Activated T-cell treated with anti-CD3 and anti-CD28 coated beads for 4 hours (primary cell): ENCODE results near the gene DGCR2.
"Not testable (repeated sequence)": the region's sequence is repeated elsewhere in the genome, so short reads cannot be mapped to it uniquely, and the experiment has no call there.

ENCODE experiments used
- DNase-seq: peaks from one replicate; pipeline ENCODE4 v3.0.0-alpha.2; 2020

Gene DGCR2

DNA sequence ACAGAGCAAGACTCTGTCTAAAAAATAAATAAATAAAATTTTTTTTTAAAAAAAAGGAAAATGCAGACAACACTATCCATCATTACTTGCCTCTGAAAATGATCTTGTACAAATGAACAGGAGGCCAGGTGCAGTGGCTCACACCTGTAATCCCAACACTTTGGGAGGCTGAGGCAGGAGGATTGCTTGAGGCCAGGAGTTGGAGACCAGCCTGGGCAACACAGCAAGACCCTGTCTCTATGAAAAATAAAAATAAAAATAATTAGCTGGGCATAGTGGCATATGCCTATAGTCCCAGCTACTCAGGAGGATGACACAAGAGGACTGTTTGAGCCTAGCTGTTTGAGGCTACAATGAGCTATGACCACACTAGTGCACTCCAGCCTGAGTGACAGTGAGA, 49.4 kb downstream of the DGCR2 start:
- not testable (repeated sequence) for DNase-seq

DNA sequence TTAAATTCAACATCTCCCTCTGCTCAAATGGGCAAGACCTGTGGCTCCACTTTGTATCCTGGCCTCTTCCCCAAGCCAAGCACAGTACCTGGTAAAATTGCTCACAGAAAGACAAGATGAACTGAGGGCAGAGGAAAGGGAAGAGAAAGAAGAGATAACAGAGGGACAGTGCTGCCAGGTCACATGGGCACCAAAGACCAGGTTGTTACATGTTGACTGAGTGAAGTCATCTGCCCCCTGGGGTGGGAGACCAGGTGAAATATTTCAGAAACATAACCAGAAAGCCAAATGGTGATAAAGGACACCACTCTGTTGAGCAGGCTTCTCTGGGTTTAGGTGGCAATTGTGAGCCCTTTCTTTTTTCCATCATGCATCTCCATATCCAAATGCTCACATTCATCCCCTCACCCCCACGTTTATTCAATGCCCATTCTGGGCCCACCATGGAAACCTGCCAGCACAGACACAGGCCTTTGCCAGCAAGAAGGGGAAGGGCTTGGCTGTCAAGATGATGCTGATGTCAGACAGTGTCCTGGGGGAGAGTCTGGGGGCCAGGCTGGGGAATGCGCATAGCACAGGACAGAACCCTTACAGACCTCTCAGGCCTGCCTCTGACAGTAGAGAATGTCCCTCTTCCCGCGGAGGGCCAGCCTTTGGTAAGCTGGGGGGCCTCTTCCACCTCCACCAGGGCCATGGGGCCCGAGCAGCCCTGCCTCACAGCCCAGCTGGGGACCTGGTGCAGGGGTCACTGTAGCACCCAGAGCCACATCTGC, 51.6 kb downstream of the DGCR2 start:
- DNase-seq, result no peak

DNA sequence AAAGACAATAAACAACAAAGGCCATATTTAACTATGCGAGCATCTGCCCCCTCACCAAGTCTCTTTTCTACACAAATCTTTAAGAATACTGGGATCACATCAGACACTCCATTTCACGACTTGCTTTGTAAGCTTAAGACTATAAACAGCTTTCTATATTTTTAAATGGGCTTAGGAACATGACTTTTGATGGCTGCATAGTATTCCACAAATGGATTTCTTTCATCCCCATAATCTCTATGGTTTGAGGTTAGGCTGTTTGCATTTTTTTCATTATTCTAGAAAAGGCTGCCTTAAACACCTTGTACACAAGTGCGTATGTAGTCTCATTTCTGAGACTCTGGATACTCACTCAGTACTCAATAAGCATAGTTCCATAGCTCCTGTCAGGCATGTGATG, 52.8 kb downstream of the DGCR2 start:
- no peak for DNase-seq

DNA sequence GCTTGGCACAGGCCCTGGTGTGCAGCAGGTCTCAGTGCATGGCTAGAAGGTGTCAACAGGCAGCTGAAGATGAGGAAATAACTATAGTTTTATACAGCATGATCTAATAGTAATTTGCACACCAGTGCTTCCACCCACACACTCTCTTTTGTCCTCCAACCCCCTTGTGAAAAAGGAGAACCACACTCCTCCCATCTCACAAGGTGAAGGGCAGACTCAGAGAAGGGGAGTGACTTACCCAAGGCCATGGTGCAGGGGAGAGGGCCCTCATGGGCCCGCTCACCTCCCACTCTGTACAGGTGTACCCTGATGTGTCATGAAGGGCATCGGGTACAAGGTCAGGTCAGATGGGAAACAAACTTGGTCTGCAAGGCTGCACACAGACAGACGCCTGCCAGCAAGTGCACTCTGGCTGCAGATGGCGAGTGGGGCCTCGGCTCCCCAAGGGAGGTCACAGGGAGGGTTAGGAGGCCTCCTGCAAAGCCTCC, 53.4 kb downstream of the DGCR2 start:
- DNase-seq, result no peak

DNA sequence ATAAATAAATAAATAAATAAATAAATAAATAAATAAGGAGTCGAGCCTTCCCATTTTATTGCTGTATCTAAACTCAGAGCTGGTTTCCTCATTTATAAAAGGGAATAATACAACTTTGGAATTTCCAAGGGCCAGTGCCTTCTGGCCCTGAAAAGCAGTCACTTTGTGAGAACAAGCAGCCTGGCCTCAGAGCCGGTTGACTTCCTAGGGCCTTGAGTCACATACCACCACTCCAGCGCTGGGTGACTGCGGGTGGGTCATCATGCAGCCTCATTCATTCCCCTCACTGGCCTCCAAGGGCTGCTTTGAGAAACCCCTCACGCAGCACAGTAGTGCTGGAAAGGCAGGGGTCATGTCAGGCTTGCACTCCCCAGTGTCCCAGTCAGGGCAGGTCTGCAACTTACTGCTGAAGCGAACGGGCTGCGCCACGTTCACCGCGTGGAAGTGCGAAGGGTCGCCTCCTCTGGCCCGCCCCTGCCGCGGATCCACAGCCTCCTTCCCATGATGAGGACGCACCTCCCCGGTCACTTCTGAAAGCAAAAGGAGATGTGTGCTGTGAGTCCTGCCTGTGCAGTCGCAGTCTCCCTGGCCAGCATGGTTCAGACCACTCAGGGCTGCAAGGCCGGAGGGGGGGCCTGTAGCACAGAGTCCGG, 54.4 kb downstream of the DGCR2 start:
- no peak for DNase-seq

DNA sequence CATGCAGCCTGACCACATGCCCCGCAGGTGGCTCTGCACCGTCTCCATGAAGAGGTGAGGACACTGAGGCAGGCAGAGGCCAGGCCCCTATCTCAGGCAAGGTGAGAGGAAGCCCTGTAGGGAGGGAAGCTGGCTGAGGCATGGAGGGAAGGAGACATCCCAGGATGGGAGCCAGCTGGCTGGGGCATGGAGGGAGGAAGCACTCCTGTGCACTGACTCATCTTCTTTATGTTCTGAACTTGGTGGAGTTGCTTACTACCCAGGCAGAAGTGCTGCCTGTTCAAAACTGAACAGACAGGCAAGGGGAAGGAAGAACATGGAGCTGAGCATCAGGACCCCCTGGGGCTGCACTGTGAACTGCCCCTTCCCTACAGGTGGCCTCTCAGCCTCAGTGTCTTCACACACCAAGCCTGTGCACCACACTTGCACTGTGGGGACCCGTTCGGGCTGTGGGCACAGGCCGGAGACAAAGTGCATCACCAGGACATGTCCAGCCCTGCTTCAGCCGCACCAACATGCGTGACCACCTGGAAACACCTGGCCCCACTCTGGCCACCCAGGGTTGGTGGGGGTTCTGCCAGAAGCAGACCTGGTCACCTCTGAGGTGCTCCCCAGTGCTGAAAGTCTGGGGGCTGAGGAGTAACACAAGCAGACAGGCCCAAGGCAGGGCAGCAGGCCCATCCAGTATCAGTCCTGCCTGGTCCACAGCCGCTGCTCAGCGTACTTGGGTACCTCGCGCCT, 55.5 kb downstream of the DGCR2 start:
- DNase-seq, result no peak

DNA sequence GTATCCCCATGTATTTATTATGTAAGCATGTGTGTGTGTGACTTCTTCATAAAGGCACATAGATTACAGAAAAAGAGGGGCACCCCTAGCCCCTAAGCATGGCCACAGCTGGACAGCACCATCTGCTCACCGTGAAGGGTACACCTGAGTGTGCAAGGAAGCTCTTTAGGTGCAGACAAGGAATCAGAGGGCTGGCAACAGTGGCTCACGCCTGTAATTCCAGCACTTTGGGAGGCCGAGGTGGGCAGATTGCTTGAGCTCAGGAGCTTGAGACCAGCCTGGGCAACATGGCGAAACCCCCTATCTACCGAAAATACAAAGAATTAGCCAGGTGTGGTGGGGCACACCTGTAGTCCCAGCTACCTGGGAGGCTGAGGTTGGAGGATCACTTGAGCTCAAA, 56.3 kb downstream of the DGCR2 start:
- no peak for DNase-seq

DNA sequence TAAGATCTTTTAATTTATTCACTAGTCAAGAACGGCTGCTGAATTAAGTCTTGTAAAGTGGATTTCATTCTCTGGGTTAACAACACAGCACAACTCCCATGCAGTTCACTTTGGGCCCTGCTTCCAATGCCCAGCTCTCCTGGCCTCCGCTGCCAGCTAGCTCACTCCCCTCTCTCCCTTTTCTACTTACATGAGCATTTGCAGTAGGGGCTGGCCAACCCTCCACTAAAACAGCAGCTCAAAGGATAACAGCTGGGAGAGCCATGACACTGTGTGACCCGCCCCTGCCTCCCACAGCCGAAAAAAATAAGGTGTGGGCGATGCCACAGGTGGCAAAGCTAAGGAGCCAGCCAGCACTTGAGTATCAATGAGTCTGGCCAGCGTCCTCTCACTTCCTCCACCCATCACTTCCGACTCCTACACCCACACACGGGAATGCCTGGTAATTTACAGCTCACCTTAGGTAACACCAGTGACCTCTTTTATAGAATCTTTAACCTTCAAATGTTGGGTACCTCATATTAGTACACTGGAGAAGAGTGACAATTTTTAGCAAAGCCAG, 56.8 kb downstream of the DGCR2 start:
- DNase-seq, result no peak

DNA sequence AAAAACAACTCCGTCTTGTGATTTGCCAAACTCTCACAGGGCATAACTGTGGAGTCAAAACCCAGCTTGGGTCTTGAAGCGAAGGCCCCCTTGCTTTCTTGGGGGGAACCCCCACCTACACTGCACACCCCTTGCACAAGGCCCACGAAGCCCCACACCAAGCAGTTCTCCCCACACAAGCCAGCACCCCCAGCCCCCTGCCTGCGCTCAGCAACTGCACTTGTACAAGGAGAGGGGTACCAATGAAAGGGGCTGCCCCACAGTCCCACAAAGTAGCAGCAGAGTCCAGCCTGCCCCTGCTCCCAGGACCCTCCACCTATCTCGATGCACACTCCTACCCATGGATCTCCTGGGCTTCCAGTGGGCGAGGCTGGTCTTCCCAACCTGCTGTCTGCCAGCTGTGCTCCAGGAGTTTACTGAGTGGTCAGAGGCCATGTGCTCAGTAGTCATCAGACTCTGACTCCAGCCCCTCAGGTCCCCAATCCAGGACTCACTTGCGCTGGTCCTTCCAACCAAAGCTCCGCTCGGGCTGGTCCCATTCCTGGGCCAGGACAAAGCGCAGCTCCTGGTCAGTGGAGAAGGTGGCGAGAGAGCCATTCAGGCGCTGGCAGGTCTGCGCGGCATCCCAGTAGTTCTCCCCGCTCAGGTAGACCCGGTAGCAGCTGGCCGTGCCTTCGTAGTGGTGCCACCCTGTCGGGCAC, 57.7 kb downstream of the DGCR2 start:
- no peak for DNase-seq

DNA sequence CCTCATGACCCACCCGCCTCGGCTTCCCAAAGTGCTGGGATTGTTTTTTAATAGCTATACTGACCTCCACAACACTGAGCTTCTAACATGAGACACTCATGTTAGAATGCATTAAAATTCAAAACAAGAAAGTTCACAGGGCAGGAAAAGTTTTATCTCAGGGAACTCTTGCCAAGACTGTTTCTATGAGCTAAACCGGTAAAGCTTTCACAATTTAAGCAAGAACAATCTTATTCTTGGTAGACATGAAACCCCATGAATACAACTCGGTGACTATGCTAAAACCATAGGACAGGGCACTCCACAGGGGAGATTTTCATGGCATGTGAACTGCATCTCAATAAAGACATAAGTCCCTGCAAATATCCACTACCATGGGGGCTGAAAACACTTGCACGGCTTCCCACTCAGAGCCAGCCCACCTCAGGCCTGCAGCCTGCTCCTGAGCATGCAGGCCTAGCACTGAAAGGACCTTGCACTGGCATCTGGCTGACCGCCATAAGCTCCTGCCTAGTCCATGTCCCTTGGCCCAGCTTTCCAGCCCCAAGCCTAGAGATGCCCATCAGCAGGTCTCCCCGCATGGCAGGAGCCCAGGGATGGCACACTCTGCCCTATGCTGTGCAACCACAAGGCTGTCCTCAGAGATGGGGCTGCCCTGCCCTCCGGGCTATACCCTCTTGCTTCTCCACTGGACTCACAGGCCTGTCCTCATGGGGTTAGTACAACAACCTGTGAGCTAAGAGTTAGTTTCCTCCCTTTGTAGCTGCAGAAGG, 58.4 kb downstream of the DGCR2 start:
- DNase-seq, result no peak

DNA sequence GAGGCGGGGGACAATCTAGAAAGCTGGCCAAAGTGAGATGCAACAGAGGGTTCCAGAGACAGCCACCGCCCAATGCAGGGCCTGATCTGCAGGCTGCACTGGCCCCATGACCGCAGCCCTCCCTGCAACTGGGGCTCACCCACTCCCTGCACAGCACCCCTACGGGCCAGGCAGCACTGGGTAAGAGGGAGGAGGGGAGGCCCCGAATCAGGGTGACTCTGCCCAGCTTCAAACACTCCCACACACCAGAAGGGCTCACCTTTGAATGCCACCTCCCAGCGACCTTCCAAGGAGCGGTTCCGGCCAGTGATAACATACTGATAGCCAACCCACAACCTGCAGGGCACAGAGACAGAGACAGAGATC, 59.3 kb downstream of the DGCR2 start:
- DNase-seq, result no peak

DNA sequence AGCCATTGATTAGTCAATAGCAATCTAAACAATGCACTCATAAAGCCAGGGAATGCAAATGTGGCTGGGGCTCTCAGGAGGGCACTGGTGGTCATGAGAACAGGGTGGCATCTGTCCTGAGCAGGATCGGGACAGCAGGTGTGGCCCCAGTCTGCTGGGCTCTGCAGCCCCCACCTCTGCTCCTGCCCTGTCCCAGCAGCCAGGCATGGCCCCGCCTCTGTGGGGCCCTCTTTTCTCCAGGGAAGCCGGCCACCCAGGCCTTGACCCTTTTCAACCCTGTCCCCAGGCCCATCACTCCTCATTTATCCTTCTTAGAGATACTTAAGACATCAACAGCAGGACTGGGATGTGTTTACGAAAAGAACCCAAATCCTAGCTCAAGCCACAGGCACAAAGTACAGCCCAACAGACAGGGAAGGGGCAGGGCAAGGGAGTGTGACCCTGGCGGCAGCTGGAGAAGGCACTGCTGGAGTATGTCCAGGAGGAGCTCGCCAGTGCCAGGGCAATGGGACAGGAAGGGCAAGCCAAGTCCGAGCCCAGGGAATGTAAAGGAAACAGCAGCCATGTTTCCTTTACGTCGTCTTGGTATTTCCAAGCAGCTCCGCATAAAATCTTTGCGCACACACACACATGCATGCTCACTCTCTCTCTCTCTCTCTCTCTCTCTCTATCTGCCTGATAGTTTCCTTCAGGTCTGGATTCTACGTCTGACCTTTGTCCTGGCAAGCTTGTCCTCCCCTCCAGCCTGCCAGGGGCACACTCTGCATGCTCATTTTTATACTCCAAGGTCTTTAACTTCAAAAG, 59.9 kb downstream of the DGCR2 start:
- no peak for DNase-seq

DNA sequence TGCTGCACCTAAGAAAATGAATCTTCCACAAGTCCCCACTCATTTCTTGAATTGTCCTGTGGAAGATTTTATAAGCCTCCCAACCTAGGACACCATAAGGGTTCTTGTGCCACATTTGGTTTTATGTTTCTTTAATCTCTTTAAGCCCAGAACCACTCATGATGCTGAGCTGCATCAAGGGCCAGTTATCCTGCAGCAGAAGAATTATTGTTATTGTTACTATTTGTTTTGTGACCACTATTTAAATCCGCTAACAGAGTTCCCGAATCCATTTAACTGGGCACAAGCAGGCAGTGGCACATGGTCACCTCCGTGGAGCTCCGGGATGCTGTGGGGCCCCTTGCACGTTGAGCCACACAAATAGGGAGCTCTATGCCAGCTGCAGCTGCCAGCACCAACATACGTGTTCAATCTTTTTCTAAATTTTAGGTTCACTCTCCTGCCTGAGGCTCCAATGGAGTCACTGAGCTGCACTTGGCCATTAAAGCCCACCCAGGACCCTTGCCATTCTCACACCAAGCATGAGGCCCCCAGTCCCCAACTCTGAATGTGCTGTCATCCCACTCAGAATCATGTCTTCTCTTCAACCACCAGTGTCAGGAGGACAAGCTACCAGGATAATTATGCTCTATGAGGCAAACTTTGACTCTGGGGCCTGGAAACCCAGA, 60.6 kb downstream of the DGCR2 start:
- no peak for DNase-seq

DNA sequence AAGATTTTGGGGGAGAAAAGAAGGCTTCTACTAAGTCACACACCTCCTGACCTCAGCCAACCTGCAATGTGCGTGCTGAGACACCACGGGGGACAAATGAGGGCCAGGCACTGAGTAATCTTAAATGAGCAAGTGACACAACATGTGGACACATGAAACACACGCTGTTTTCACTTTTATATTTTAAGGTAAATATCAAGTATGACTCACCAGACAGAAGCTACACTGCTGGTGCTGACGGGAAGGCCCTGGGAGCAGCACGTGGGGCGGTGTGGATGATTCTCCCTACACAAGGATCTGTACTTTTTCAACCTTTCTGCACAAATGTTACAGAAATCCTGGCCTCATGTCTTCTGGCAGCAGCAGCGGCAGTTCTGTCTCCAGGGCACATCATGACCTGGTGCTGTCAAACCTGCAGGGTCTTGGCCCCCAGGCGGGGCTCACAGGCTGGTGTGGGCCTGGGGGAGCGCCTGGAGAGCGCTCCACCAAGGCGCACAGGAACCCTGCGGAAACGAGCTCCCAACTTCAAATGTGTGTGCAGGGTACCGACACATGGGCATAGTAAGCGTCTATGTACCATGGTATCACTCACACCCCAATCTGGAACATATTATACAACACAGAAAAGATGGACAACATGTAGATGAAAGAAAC, 61.7 kb downstream of the DGCR2 start:
- no peak for DNase-seq

DNA sequence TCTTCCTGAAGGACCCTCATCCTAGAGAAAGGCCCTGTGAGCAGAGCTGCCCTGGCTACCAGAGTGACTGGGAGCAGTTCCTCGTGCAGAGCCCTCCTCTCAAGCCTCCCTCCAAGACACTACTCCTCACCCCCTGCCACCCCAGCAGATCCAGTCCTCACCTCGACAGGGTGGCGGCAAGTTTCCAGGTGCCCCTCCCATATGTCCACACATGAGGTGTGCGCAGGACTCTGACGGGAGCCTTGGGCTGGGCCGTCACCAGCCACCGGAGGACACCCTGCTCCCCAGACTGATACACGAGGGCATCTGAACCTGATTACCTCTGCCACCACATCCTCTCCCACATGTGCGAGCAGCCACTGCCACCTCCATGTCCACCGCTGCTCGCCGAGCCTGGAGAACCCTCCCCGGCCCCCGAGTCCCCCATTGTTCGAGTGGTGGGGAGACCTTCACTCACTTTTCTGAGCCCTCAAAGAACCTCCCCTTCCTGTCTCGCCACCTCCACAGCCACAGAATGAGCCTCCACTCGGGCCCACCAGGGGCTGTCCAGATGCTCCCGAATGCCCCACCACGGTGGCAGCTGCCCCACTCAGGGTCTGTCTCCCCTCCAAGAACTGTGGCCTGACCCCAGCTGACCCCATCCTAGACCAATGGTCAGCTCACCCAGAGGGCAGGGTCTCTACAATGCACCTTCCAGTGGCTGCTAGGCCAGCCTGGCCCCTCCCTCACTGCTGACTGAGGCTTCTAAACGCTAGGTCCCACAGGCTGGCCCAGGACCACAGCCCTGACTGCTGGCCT, 62.5 kb downstream of the DGCR2 start:
- DNase-seq, result no peak

DNA sequence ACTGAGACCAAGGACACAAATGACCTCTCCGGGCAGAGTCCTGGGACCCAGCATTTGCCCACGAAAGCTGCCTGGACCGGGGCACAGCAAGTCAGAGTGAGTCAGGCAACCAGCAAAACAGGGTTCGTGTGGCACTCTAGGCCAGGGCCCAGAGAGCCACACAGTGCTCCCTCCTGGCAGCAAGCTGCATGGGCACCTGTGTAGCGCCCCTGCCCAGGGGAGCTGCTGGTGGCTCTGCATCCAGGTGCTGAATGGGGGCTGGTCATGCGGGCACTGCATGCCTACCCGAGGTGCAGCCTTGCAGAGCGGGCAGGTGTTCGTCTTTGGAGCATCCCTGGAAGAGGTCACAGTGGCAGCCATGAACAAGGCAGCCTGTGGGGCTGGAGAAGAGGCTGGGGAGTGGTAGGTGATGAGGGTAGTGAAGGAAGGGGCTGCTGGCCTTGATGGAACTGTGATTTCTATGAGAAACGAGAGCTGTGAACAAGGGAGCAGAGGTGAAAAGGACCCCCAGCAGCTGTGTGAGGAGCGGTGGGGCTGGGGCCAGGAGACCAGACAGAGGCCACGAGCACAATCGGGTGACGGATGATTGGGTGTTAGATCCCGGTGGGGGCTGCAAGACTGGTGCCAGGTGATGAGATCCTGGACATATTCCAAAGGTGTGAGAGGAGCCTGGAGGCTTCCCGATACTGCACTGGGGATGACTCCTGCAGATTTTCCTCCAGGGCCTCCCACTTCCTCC, 63.3 kb downstream of the DGCR2 start:
- DNase-seq, result no peak

DNA sequence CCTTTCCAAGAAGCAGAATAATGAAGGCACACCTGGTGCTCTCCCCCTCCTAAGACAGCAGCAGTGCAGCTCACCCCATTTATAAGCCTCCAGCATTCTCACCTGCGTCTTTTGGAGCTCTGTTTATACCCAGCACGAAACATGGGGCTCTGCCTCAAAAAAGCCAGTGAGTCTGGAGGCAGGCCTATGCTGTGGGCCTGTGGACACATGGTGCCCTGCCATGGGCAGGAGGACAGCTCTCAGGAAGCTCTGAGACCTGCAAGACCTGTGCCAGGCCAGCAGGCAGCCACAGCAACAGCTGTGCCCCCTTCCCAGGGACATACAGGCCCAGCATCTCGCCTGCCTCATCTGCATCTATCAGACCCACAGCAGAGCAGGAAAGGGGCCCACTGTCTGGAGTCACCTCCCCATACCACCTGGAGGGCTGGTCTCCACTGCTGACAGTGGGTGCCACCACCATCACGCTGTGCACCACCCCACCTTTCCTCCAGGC, 64.2 kb downstream of the DGCR2 start:
- no peak for DNase-seq

DNA sequence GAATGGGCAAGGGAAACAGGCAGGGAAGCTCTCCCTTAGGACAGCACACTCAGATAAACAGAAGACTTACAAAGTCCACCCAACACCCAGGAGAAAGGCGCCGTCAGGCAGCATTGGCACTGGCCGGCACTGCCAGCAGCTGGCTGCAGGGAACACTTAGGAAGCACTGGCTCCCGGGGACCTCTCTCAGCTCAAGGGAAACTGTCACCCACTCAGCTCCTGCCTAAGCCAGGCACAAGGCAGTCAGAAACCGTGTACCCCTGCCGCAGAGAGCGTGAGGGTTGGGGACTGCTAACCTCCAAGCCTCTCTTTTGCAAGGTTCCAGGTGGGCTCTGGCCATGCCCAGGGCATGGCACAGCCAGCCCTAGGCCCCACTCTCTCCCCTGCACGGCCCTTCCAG, 64.7 kb downstream of the DGCR2 start:
- no peak for DNase-seq
